Mononuclear cell (primary cell): Measurements from ENCODE around the gene ZMIZ1. TPM values are rescaled to one million over a fixed set of nuclear protein-coding genes. Genes with fewer than 3 reads are reported as not detected.

Source experiments
- H3K27me3 ChIP-seq: 2 replicates; pipeline ENCODE4 v1.6.0; 2011; ENCODE audit warnings: low read length, control low read depth; ENCODE audit not compliant: insufficient read depth
- H3K4me1 ChIP-seq: 2 replicates; pipeline ENCODE4 v1.5.1; 2011; ENCODE audit warnings: mild to moderate bottlenecking, low read length, control low read depth; ENCODE audit not compliant: insufficient read depth
- H3K4me3 ChIP-seq: 2 replicates; pipeline ENCODE4 v1.5.1; 2011; ENCODE audit warnings: mild to moderate bottlenecking, low read length, moderate library complexity
- H3K9me3 ChIP-seq: 2 replicates; pipeline ENCODE4 v1.5.1; 2011; ENCODE audit warnings: low read depth, mild to moderate bottlenecking, control low read depth, low read length
- total RNA-seq: library from RNA; depleted of rRNA; stranded (reverse); fragments of >200 nt; gene quantifications from one replicate; pipeline ENCODE4 v1.2.3, GENCODE V29; 2012

Gene ZMIZ1
- total RNA-seq, 1 donor = 26.2 TPM

DNA sequence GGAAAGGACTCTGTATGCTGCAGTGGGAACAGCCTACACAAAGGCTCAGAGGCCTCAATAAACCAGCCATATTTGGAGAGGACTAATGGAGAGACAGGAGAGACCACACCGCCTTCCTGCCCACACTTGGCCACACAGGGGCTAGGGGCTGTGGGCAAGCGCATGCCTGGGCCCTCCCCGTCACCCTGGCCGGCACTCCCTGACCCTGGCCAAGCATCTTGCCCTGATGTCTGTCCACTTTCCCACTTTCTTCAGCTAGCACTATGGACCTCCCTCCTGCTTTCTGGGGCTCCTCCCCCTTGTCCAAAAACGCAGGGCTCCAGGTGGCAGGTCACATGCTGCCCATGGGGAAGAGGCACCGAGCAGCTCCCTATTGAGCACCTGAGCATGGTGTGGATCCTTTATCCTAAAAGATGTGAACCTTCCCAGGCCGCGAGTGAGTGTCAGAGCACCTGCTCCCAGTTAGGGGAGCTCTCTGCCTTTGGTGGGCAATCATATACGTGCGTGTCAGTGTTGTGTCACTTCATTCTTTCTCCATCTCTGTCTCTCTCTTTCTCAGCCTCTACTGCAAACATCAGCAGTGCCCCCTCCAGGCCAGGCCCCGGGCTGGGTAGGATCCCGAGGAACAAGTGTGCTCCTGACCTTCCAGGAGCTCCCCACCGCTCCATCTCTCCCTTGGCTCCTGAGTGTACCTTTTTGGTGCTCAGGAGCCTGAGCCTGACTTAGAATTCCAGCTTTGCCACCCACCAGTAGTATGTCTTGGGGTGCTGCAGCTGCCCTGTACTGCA lies 74.0 kb downstream of the ZMIZ1 start:
- no peaks in the 10 kb centered on the region for H3K9me3 ChIP-seq
- no peaks in the 10 kb centered on the region for H3K27me3 ChIP-seq
- no peak overlapping the region for H3K4me3 ChIP-seq
- H3K4me1 ChIP-seq = peaks cover 70% of the 10 kb centered on the region

DNA sequence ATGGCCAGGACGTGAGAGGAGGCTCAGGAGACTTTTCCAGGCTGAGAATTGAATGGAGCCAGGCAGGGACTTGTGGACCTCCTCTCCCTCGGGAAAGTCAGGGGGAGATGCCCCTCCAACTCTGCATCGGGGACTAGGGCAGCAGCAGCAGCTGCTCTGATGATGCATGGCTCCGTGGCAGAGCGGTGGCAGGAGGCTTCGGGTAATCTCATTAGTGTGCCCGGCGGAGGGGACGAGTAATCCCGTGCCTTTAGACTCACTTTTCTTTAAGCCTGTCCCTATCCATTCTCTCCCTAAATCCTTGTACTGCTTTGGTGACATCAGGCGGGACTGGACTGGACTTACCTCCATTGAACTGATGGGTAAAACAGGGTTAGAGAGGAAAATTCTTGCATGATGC lies 75.1 kb downstream of the ZMIZ1 start:
- Histone ChIP-seq H3K4me1 (peaks cover 70% of the 10 kb centered on the region), H3K9me3 (no peaks in the 10 kb centered on the region), H3K27me3 (no peaks in the 10 kb centered on the region), H3K4me3 (no peak overlapping the region)

DNA sequence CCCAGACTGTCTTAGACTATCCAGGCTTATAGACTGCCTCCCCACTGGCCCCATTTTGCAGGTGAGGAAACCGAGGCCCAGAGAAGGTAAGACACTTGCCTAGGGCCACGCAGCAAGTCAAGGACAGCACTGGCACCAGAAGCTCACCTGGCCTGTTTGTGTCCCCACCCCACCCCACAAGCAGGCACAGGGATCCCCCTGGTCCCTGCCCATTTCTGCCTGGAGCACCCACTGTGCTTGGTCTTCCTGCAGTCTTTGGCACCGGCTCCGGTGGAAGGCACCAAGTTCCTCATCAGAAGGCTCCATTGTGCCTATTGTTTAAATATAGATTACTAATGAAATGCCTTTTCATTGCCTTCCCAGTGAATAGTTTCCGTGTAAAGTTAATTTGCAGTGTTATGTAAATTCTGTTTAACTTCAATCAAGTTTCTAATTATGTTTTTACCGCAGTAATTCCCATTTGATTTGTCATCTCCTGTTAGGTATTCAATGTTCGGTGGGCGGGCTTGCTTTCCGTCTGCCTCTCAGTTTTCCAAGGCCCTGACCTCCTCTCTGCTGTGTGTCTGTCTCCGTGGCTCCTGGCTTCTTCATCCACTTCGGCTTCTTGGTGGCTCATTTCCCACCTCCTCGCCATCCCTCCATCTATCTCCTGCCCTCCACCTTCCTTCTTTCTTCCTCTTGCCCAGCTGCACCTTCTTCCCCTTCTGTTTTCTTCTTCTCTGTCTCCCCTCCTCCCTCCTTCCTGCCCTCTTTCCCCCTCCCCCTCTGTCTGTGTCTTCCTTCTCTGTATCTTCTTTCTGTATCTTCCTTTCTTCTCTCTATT lies 75.8 kb downstream of the ZMIZ1 start:
- no peaks in the 10 kb centered on the region for H3K9me3 ChIP-seq
- H3K4me1 ChIP-seq = peaks cover 70% of the 10 kb centered on the region
- H3K27me3 ChIP-seq = no peaks in the 10 kb centered on the region
- H3K4me3 ChIP-seq = no peak overlapping the region

DNA sequence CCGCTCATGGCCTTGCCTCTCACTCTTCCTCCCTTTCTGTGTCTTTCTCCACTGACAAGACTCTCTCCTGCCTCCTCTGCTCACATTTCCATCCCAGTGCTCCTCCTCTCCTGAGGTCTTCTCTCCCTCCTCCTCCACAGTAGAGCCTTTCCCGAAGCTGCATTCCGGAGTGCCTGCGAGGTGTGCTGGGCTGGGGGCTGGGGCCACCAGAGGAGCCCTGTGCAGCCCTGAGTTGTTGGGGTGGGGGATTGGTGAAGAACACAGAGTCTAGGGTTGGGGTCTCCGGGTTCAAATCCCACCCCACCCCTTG lies 76.4 kb downstream of the ZMIZ1 start:
- Histone ChIP-seq H3K4me1 (peaks cover 70% of the 10 kb centered on the region), H3K27me3 (no peaks in the 10 kb centered on the region), H3K9me3 (no peaks in the 10 kb centered on the region), H3K4me3 (no peak overlapping the region)

DNA sequence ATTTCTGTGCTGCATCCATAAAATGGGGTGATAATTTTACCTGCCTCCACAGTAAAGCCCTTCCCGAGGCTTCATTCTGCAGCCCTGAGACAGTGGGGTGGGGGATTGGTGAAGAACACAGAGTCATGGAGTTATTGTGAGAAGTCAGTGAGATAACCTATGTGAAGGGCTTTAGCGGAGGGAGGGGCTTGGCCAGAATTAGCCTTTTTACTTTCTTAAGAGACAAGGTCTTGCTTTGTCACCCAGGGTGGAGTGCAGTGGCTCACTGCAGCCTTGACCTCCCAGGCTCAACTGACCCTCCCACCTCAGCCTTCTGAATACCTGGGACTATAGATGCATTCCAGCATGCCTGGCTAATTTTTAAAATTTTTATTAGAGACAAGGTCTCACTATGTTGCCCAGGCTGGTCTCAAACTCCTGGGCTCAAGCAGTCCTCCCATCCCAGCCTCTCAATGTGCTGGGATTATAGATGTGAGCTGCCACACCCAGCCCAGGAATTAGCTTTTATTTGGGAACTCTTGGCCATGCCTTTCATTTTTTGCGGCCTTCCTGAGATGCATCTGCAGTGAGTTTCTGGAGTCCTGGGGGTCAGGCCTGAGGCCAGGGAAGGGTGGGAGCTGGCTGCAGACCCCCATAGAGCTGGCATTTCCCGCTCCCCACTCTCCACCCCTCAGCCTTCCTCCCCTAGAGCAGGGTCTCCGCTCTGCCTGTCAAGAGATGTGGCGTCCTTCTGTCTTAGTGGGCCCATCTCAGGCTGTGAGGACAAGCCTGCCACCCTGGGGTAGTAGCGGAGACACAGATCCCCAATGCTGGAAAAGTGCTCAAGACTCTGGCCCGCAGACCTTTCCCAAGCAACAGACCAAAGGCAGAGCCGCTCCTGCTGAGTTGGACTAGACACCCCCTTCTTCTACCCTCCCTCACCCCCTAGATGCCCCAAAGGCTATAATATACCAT lies 77.0 kb downstream of the ZMIZ1 start:
- Histone ChIP-seq H3K9me3 (no peaks in the 10 kb centered on the region), H3K4me1 (peaks cover 75% of the 10 kb centered on the region), H3K4me3 (no peak overlapping the region), H3K27me3 (no peaks in the 10 kb centered on the region)

DNA sequence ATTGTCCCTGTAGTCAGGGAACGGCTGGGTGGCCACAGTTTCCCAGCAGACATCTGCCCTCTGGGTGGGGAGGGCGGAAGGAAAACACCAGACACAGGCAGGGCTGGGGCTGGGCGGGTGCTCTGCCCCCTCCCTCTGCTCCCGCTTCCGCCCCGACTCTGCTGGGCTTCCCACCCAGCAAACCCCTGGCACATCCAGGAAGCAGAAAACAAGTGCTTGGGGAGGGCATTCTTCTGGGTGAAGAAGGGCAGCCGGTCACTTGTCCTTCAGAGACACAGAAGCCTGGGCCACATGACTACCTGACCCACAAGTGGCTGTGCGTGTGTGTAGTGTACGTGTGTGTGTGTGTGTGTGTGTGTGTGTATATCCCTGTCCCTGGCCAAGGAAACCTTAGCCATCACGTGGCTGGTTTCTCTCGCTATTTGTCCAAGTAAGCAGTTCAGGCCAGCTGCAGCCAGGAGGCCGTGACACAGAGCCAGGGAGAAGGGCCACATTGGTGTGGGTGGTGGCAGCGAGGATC lies 77.9 kb downstream of the ZMIZ1 start:
- no peaks in the 10 kb centered on the region for H3K9me3 ChIP-seq
- H3K4me3 ChIP-seq = no peak overlapping the region
- H3K27me3 ChIP-seq = no peaks in the 10 kb centered on the region
- H3K4me1 ChIP-seq = peaks cover 84% of the 10 kb centered on the region

DNA sequence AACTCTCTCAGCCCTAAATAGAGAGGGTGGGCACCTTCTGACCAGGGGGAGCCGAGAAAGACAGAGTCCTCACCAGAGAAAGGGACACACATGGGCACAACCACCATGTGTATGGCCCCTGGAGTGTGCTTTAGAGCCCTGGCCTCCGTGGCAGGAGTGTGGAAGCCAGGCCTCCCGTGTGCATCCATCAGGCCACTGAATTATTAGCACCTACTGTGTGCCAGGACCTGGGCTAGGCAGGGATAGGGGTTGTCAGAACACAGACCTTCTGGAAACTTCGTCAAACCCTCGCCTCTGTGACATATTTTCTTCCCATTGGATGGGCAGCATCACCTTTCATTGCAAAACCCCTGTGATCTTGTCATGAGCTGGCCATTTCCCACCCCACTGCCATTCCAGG lies 78.5 kb downstream of the ZMIZ1 start:
- H3K4me1 ChIP-seq = peaks cover 90% of the 10 kb centered on the region
- no peak overlapping the region for H3K4me3 ChIP-seq
- H3K27me3 ChIP-seq = no peaks in the 10 kb centered on the region
- H3K9me3 ChIP-seq = no peaks in the 10 kb centered on the region

DNA sequence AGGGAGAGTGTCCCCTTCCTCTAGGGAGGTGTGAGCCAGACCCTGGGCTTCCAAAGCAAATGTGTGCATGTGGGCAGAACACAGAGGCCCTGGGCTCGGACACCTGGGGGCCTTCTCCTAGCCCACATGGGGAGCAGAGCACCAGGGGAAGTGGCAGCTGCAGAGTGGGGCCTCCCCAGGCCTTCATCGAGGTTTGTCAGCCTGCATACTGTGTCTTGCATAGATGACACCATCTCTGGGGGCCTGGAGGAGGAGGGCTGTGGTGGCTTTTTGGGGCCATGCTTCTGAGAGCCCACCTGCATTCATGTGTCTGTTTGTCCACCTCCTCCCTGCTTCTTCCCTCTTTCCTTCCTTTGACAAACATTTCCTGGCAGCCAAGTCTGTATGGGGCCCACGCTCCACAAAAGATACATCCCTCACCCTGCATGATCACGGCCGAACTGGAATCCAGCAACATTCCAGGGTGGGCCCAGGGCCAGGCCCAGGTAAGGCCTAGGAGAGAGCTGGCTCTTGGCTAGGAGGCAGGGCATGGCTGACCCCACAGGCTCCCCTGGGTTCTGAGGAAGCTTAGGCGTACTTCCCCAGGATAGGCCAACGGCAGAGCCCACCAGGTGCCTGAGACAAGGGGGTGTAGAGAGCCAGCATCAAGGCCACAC lies 79.2 kb downstream of the ZMIZ1 start:
- no peaks in the 10 kb centered on the region for H3K27me3 ChIP-seq
- no peak overlapping the region for H3K4me3 ChIP-seq
- no peaks in the 10 kb centered on the region for H3K9me3 ChIP-seq
- H3K4me1 ChIP-seq = peaks cover 96% of the 10 kb centered on the region

DNA sequence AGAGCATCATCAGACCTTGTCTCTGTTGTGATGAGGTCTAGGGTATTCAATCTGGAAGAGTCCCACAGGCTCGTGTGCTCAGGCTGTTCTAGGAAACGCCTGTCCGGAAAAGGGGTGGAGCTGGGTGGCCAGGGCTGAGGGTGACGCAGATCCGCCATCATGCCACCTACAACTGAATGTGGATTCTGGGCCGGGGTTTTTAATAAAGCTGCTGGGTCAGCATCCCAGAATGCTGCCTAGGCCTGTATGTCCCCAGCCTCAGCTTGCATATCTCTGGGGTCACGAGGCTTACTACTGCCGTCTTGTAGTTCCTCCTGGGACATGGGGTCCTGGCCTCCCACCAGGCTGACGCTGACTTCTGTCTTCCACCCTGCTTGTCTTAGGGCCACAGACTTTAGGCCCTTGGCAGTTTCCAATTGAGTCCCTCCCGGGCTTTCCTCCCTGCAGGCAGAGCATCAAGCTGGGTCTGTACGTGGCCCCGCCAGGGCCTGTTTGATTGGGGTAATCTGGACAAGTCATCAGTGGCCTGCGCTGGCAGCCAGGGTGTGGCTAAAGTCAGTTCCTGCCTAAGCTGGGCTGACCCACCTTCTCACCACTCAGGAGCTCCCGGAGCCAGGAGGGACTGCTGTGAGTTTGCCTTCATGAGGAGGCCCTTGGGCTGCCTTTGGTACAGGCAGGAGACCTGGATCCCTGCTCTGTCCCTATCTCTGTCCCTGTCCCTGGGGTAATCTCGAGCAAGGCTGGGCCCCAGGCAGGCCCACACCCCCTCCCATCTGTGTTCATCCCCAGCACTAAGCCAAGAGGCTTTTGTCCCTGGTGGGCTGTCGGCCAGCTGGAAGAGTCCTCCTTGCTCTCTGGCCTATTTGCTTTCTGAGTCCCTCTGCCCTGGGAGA lies 79.9 kb downstream of the ZMIZ1 start:
- Histone ChIP-seq H3K4me3 (no peak overlapping the region), H3K9me3 (no peaks in the 10 kb centered on the region), H3K4me1 (peaks cover 98% of the 10 kb centered on the region), H3K27me3 (no peaks in the 10 kb centered on the region)

DNA sequence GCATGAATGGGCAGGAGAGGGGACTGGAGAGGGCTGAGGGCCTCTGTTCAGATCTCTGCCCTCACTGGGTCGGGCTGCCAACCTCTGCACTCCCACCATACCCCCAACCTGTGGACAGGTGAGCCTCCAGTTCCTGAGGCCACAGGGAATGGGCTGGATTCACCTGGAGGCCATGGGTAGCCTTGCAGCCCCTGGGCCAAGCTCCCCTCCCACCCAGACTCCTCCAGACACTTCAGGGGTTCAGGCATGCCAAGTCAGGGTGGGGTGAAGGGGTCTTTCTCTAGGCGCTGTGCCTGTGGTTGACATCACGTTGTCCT lies 80.5 kb downstream of the ZMIZ1 start:
- Histone ChIP-seq H3K9me3 (no peaks in the 10 kb centered on the region), H3K4me3 (no peak overlapping the region), H3K27me3 (no peaks in the 10 kb centered on the region), H3K4me1 (peaks cover 98% of the 10 kb centered on the region)

DNA sequence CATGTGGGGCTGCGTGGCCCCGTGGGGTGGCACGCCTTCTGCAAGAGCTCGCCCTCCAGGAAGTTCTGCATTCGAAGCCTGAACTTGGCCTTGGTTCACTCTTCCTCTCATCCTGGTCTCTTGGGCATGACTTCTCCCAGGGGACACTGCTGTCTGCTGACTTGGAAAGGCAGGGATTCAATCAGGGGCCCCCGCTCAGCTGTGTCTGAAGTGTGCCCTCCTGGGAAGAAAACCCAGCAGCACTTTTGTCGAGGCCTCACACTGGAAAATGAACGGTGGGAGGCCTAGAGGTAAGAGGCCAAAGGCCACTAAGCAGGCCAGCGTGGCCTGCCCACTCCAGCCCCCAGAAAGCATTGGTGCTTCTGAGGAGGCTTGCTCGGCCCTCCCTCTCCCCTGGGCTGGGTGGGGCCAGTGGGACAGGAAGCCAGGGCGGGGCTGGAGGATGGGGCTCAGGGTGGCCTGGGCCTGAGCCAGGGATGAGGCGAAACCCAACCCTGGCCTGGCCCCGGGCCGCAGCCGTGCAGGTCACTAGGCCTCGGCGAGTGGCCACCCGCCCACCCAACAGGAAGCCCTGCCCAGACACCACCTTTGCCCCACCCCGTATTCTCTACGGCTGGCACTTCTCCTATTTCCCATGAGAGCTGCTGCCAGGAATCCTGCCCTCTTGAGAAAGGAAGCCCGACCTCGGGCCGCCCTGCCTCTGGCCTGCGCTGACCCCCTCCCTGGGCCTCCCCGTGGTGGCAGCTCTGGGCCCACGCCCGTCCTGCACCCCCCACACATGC lies 81.1 kb downstream of the ZMIZ1 start:
- H3K27me3 ChIP-seq = no peaks in the 10 kb centered on the region
- no peaks in the 10 kb centered on the region for H3K9me3 ChIP-seq
- H3K4me3 ChIP-seq = no peak overlapping the region
- peaks cover 98% of the 10 kb centered on the region for H3K4me1 ChIP-seq

DNA sequence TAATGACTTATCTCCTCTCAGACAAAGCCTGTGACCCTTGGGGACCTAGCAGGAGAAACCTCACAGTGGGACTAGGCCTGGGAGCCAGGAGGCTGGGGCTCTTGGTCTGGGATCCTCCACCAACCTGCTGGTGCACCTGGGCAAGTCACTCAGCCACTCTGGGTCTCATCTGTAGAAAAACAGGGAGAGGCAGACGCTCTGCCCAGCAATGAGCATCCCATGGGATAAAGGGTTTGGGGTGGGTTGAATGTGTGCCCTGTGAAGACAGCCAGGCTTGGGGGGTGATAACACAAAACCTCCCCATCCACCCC lies 81.6 kb downstream of the ZMIZ1 start:
- Histone ChIP-seq H3K9me3 (no peaks in the 10 kb centered on the region), H3K27me3 (no peaks in the 10 kb centered on the region), H3K4me1 (peaks cover 98% of the 10 kb centered on the region), H3K4me3 (no peak overlapping the region)

DNA sequence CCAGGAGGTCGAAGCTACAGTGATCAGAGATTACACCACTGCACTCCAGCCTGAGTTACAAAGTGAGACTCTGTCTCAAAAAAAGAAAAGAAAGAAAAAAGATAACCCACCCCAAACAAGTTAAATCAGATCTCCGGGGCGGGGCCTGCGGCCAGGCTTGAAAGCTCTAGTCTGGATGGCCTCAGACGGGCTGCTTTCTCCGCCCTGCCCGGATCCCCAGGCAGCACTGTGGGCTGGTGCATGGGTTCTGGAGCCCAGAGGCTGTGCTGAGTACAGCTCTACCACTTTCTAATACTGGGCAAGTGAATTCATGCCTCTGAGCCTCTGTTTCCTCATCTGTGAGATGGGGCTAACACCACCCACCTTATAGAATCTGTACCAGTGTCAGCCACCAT lies 83.7 kb downstream of the ZMIZ1 start:
- Histone ChIP-seq H3K9me3 (no peaks in the 10 kb centered on the region), H3K4me1 (peaks cover 82% of the 10 kb centered on the region), H3K27me3 (no peaks in the 10 kb centered on the region), H3K4me3 (no peak overlapping the region)
